Activated CD4-positive, alpha-beta T cell treated with anti-CD3 and anti-CD28 coated beads for 4 hours (primary cell): ENCODE results near the gene CABS1.

Experiments used
- DNase-seq, 2 donors: peaks; one replicate each; pipeline ENCODE4 v3.0.0-alpha.2; 2020

CABS1 gene

GRCh38 chr4:70334681-70335080 is at the start of gene CABS1:
TSS of gene CABS1 (plus strand) at chr4:70334981. CDS start at chr4:70335040, 59 bp downstream.
- DNase-seq = no peak

DNA sequence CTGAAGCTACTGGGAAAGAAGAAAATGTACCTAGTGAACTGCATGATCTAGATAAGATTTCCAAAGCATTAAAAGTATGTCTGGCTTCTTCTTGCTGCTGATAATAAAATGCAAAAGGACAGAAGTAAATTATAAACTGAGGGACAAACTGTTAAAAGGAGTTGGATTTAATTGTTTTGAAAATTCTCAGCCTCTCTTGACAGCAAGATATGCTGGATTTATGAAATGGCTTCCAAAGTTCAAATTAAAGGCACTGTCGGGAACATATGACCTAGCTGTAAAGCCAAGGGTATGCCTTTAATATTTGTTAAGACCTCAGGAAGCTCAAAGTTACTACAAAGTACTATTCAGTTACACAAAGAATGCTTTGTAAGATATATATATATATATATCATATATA is 46.1 kb upstream of the CABS1 start:
- DNase-seq = no peak

DNA sequence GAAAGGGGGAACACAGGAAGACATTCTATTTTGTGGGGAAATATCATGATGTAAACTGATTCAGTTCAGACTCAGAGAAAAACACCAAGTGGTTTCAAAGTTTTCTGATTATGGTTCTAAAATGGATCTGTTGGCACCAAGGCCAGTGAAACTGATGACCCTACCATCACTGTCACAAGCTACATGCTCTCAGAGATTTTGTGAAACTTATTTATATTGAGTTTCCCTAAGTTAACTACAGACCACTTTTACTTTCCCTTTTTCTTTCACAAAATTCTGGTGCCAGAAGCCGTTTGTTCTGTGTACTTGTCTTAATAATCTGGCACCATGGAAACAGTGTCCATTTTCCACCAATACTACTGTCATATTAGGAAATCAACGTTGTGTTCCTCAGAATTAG is 43.4 kb upstream of the CABS1 start:
- no peak for DNase-seq

DNA sequence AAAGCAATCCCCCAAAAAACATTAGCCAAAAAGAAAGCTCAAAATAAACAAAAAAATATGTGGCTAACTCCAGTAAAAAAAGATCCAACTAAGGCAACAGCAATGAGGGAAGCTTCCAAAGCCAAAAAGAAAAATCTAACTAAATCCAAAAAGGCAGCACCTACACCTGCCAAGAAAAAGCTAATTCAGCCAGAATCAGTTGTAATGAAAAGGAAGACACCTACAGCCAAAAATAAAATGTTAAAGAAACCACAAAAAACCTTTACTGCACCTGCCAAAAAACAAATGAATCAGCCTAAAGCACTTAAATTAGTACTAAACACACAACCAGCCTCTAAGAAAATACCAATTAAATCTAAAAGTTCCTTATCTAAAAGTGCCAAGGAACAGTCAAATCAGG is 37.2 kb upstream of the CABS1 start:
- DNase-seq = no peak

- DNase-seq = no peak
Observed at GRCh38 chr4:70298051-70298450, 36.7 kb upstream of the CABS1 start.

DNA sequence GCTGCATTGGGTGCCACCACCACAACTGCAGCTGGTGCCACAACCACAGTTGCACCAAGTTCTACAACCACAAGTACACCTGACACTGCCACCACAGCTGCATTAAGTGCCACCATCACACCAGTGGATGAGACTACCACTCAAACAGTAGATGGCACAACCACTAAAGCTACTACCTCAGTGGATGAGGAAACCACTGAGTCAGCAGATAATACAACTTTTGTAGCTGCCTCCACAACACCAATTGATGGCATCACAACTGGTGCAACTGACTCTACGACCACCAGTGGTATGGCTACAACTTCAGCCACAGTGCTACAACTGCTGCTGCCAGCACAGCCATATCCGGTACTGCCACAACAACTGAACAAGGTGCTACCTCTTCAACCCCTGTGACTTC is 35.1 kb upstream of the CABS1 start:
- no peak for DNase-seq

- DNase-seq = no peak
Observed at GRCh38 chr4:70300215-70300614, 34.6 kb upstream of the CABS1 start.

DNA sequence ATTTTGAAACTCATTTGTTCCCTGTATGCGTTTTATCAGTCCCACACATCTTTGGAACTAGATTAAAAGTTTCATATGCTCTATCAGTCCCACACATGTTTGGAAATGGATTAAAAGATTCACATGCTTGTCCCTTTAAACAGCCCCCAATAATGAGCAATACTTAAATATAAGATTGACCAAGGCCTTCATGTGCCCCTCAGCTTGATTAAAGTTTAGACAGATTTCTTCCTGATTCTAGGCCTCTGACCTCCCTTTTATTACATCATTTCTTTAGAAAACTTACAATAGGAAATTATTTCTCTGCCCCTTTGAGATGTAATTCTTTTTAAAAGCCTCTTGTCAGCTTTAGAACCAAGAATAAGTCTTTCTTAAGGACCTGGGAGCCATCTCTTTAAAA is 31.7 kb upstream of the CABS1 start:
- no peak for DNase-seq

DNA sequence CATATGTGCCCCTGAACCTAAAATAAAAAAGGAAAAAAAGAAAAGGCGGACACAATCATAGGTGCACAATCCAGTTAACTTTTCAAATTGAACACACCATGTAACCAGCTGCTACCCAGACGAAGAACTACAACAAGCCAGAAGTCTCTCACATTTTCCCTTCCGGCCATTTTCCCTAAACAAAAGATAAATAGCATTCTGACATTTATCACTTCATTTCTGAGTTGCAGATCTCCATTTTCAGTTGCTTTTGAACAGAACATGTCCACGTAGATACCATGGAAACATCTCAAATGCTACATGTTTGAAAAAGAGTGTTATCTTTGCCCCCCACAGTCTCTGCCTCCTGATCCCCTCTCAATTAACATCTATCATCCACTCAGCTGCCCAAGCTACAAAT is 29.2 kb upstream of the CABS1 start:
- DNase-seq = no peak

- no peak for DNase-seq
Observed at GRCh38 chr4:70306076-70306475, 28.7 kb upstream of the CABS1 start.

GRCh38 chr4:70313736-70314135 is 21.0 kb upstream of the CABS1 start:
- DNase-seq = no peak

GRCh38 chr4:70315928-70316327 is 18.9 kb upstream of the CABS1 start:
- DNase-seq = no peak

DNA sequence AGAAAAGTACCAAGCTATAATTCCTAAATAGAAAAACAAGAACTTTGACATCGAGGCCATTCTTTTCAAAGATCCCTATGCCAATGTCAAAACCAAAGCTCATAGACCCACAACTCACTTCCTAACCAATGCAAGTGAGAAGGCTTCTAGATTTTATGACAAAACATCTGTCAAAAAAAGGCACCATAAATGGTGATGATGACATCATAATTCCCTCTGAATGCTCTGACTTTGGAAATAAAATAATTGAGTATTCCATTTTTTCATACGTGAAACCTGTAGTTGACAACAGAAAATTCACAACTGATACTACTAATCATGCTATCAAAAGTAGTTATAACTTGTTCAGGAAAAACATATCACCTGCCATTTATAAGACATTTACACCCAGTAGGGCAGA is 8.7 kb upstream of the CABS1 start:
- no peak for DNase-seq

- DNase-seq = no peak
Observed at GRCh38 chr4:70336043-70336442, 1.3 kb downstream of the CABS1 start.

- no peak for DNase-seq
Observed at GRCh38 chr4:70337886-70338420, 3.2 kb downstream of the CABS1 start.

DNA sequence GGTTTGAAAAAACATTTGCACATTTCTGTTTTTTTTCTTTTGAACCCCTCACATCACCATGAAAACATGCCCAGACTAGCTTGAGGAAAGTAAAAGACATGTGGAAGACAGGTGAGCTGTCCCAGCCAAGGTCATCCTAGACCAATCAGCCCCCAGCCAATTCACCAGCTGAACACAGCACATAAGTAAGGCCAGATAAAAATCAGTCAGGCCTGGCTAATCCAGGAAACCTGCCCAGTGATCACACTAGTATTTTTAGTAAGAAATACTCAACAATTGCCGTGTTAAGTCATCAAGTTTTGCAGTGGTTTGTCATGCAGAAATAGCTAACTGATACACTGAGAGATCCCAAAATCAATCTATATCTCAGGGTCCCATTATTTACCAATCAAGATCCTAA is 21.4 kb downstream of the CABS1 start:
- no peak for DNase-seq

- DNase-seq = no peak
Observed at GRCh38 chr4:70359115-70359661, 24.4 kb downstream of the CABS1 start.

- no peak for DNase-seq
Observed at GRCh38 chr4:70360460-70360859, 25.7 kb downstream of the CABS1 start, which contains the start of gene SMR3A. TSS of gene SMR3A (plus strand) at chr4:70360760. CDS start at chr4:70362116, 1,356 bp downstream.

DNA sequence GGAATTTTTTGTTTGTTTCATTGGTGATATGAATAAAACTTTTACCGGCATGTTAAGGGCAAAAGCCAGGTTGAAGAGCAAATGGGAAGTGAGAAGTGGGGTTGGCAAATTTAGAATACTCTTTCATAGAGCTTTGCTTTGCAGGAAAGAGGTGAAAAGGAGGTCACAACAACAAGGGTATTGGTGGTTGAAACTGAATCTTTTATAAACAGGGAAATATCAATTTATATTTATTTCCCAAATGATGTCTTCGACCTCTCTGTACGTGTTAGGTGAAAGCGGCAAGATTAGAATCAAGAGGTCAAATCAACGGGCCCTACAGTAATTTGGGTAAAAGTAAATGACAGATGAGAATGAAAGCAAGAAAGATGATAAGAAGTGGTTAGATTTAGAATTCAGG is 29.2 kb downstream of the CABS1 start:
- DNase-seq = no peak

DNA sequence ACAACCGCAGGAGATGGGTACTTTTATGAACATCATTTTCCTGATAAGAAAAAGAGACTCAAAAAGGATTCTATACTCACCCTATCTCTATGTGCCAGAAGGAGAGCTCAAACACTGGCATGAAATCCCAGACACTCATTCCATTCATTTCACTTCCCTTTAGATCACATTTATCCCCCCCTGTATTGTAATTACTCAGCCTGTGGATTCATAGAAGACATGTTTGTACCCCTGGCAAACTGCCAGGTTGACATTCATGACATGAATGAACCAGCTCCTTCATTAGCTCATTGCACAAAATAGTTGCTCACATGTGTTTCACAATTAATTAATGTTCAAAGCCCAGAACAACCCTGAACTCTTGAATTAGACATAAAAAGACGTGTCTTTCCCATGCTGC is 30.7 kb downstream of the CABS1 start:
- DNase-seq = no peak

GRCh38 chr4:70367813-70368212 is 33.0 kb downstream of the CABS1 start:
- DNase-seq = no peak

DNA sequence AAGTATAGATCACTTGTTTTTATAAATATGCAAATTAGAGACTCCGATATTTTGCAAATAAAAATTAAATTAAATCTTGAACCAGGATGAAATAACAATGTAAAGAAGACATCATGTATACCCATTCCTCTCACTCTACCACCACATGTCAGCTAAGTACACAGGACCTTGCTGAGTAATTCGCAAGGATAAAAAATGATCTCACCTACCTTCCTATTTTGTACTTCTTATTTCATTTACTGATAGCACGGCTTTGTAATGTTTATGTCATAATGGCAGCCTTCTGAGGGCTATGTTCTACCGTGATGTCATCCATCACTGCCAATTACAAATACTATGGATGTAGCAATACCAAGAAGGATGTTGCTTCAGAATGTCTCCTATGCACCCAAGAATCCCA is 37.2 kb downstream of the CABS1 start:
- no peak for DNase-seq

DNA sequence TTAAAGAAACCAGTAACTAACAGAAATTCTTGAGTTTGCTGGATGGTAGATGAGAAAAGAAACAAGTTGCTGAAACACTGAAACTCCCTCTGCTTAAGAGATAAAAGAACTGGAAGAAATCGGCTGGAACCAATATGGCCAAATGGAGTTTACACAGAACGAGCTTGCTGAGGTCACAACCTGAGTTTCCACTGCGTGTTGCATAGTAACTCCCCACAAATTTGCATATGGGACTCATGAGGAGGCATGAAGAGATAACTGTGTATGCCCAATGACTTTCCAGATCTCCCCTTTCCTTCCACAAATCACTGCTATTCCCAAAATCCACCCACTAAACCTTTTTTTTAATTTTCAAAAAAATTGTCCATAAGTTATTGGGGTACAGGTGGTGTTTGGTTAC is 38.0 kb downstream of the CABS1 start:
- no peak for DNase-seq

GRCh38 chr4:70380578-70380977 is 45.8 kb downstream of the CABS1 start:
- no peak for DNase-seq

- no peak for DNase-seq
Observed at GRCh38 chr4:70382691-70383181, 48.0 kb downstream of the CABS1 start, which contains the start of gene SMR3B. TSS of gene SMR3B (plus strand) at chr4:70383131. CDS start at chr4:70384511, 1,380 bp downstream.
